GDM1 (cell line): ENCODE results near the gene EVL.

Source experiments
- DNase-seq: peaks from one replicate; lab custom pipeline; 2025; lab: John Stamatoyannopoulos, UW

The EVL gene

DNA sequence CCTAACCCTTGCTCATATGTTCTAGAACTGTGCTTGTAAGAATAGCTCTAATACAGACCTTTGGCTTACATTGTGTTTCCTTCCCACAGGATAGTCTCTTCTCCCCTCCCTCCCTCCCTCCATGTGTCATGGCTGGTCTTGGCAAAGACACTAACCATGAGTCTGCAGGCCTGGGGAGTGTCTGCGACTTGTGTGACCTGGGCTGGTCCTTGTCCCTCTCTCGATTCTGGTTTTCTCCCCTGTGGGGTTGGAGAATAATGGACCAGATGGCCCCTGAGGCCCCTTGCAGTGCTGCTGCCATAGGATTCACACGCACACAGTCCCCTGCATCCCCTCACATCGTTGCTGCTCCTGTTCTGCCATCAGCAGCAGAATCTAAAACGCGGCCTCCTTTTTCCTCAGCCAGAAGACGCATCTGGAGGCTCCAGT is 64.0 kb downstream of the EVL start:
- DNase-seq = no peak

DNA sequence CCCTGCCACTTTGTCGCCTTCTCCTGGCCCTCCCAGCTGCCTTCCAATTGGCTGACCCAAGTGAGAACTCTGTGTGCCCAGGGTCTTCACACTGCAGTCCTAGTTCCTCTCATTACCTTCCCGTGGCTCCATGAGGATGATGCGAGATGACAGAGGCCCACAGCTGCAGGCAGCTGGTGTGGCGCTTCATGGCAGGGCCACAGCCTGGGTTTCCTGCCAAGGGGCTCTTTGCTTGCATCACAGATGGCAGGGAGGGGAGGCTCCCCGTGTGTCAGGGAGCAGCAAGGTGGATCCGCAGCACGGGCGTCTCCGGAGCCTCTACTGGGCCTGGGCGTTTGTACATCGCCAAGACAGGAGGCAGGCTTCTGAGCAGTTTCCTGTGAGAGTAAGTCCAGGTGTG is 65.3 kb downstream of the EVL start:
- no peak for DNase-seq

DNA sequence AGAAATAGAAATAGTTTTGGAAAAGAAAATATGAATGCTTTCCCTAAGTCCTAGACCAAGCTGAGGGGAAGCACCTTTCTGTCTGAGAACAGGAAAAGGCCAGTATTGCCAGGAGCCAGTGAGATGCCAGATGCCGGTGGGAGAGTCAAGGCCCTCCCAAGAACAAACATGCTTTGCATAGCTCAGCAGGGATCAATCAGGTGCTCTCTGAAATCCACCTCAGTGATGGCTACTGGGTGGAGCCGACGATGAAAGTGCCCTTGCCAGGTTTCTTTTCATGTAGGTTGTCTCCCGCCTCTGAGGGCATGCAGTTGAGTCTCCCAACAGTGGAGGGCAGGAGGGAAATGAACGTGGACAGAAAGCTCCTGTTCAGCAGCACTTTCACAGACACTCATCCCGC is 66.0 kb downstream of the EVL start:
- no peak for DNase-seq

DNA sequence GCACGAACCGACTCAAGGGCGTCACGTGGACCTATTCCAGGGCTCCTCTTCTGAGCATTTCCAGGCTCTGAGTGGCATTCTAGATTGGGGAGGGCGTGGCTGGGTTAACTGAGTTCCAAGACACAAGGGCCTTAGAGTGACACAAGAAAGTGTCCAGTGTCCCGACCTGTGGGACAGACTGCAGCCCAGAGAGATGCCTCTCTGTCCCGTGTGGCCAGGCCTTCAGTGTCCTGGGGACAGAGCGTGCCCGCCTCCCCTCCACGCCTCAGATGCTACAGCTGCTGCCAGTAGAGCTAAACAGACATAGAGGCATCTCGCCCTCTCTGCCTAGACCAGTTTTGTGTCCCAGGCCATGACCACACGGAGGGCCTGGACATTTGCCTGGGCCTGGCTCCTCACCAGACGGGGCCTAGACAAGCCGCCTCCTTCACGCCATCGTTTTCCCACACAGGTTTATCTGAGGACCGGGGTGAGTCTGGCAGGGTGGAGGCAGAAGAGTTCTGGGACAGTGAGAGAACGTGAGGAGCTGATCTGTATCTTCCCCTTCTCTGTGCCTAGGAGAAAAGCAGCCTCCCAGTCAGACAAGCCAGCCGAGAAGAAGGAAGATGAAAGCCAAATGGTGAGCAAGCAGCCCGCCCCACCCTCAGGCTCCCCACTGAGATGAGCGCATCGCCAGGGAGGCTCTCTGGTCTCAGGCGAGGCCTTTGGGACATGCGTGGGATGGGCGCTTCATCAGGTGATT is 67.1 kb downstream of the EVL start:
- no peak for DNase-seq

DNA sequence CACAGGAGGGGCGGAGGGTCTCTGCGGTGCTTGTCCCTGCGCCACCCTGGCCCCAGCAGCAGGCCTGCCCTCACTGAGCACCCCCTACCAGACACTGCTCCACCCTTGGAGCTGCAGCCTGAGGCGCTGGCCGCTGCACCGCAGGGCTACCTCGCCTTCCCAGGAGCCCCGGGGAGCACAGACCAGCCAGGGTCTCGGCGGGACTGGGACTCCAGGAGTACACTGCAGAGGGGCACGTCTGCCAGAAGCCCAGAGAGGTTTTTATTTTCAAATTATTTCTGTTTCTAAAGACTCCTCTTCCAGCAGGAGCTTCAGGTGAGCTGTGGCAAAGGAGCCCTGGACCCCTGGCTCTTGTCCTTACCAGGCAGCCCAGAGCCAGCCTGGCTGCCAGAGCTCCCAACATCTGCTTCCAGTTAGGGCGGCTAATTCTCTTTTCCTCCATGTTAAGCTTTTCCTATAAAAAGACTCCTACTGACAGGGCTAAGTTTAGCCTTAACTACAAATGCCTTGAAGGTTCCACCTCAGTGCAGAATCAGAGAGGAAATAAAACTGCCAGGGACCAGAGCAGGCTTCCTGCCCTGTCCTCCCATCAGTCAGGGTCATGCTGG is 67.8 kb downstream of the EVL start:
- DNase-seq = no peak

DNA sequence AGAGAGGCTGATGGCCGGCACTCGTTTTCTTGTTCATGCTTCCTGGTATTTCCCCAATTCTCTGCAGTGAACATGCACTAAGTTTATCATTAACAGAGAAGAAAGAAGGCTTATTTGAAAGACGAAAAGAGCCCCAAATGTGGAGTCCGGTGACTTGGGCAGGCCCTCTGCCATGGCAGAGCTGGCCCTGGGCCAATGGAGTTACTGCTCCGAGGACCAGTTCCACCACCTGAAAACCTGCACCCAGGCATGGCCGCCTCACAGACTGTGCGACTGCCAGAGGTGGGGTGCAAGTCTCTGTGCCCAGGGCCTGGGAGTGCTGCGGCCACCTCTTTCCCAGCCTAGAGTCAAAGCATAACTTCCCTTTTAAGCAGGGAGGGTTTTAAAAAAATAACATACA is 69.4 kb downstream of the EVL start:
- DNase-seq = no peak

DNA sequence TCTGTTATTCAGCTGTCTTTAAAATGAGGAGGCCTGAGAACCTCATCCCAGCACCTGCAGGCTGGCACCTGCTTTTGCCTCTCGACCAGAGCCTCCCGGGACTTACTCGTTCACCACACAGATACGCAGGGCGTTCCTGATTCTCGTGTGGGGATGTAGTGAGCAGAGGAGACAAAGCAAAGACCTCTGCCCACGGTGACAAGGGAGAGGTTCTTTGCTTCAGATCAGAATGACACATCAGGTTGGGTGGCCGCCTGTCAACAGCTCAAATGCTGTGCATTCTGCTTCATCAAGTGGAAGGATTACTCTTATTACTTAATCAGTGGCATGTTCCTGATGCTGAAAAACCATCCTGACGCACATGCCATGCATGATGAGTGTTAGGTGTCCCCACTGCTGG is 69.9 kb downstream of the EVL start:
- no peak for DNase-seq

DNA sequence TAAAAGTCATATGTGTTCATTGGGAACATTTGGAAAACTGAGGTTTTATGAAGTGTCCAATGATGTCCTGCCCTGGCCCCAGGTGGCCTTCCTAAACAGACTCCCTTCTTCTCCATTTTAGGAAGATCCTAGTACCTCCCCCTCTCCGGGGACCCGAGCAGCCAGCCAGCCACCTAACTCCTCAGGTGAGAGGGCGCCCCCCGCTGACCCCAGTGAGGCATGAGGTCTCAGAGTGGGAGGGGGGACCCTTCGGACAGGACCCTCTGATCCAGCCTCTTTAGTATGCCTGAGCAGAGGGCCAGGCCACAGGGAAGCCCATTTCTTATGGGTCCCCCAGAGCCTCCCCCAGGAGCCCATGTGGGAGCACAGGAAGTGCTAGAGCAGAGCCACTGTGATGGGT is 70.6 kb downstream of the EVL start:
- no peak for DNase-seq

DNA sequence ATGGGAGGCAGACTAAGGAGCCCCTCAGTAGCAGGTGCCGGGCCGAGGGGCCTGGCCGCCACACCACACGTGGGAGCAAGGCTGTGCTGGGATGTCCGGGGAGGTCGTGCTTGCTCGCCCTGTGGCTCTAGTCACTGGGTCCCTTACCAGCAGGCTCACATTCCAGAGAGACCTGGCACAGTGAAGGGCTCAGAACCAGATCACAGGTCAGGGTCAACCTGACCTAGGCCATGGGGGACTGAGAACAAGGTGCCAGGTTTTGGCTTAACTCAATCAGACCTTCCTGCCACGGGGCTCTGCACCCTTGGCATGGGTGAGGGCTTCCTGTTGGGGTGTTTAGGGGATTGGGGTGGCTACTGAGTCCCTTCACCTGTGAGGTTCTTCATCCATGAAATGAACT is 72.0 kb downstream of the EVL start:
- no peak for DNase-seq

DNA sequence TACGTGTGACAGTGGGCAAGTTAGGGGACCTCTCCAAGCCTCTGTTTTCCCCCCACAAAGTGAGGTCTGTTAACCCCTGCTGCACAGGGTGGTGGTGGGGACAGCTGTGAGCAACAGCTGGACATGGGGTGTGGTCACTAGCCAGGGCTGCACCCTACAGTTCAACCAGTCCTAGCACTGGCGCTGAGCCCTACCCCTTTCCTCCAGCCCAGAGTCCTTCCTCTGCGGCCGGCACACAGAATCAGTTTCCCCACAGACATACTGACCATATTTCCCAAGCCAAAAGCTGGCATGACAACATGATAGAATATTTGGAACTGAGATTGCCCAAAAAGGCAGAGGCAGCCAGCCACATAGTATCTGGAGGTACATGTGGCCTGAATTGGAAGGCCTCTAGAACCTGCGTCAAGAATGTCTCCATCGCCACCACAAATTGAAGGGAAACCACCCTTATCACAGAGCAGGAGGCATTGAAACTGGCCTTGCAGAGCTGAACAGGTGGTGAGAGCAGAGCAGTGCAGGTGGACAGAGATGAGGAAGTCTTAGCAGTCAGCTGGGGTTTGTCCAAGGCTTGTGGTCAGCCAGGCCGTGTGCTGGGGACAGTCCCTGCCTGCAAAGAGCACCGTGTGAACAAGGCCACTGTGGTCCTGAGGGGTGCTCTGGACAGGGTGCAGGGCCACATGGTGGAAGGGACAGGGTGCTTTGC is 73.0 kb downstream of the EVL start:
- no peak for DNase-seq

DNA sequence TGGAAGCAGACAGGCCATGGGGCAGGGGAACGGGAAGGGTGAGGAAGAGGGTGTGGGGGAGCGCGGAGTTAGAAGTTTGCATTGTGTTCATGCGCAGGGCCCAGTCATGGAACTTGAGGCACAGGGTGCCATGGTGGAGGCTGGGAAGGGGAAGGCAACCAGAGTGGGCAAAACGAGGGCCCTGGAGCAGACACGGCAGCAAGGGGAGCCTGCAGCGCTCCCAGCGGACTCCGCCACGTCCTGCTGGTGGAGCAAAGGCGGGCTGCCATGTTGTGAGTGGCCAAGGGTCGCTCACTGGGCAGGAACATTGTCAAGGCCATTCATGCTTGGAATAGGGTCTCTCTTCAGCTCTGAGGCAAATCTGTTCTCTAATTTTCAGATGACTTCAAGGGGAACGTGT is 73.7 kb downstream of the EVL start:
- DNase-seq = no peak

DNA sequence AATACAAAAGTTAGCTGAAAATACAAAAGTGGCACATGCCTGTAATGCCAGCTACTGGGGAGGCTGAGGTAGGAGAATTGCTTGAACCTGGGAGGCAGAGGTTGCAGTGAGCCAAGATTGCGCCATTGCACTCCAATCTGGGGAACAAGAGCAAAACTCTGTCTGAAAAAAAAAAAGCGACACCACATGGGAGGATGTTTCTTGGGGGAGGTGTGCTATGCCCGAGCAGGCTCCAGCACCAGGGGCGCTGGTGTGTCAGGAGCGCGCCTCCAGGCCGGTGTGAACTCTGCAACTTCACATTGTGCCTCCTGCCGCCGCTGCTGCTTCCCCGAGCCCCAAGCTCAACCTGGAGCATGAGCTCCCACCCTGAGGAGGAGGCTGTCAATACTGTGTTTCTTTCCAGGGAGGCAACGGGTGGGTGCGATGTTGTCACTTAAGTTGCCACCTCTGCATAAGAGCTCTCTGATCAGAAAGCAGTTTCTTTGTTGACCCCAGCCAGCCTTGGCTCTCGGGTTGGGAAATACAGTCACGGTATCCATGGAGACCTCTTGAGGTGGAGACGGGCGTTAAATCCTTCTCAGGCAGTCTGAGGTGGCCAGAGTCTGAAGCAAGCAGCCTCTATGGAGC is 75.3 kb downstream of the EVL start:
- DNase-seq = no peak

DNA sequence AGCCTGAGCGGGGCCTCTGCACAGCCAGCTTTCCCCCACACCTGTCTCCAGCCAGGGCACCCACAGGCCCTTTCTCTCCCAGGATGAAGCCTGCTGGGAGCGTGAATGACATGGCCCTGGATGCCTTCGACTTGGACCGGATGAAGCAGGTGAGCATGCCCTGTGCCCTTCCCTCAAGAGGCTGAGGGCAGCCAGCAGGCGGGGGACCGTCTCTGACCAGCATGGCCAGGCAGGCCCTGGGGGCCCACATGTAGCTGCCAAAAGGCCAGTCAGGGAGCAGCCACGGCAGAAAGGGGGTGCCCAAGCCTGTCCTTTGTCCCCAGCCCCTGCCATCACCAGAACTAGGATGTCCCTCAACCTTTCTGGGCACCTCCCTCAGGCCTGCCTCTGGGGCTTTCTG is 75.9 kb downstream of the EVL start:
- no peak for DNase-seq

DNA sequence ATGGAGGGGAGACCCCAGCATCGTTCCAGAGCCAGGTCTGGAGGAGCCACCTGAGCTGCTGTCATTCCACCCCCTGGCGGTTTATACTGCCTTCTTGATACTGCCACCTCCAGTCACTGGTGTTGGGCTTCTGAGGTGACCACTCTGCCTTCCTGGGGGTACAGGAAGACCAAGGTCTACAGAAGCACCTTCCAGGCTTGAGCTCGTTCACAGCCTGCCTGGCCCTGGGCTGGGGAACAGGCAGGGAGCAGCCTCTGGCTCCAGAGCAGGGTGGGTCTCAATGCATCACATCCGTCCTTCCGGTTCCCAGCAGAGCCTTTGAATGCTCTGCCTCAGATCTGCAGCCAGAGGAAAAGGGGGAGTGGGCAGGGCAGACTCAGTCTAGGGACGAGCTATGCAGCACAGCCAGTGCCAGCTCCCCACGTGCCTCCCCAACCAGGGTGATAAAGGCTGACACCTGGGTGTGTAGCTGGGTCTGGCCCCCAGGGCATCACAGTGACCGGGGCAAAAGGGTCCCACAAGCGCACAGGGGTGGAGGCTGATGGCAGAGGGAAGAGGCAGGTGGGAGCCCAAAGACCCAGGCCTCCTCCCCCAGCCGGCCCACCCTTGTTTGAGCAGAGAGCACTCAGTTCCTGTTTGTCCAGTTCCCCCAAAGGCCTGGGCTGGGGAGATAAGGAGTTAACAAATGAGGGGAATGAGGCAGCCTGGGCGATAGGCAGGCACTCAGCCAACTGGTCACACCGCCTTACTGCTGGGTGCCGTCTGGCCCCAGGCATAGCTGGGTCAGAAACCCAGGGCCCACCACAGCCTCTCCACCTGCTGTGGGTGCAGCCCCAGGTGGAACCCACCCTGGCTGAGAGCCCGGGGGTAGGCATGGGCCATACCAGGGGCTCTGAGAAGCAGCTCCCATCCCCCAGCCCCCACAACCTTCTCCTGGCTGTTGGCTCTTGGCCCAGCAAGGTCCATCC is 77.1 kb downstream of the EVL start:
- no peak for DNase-seq

DNA sequence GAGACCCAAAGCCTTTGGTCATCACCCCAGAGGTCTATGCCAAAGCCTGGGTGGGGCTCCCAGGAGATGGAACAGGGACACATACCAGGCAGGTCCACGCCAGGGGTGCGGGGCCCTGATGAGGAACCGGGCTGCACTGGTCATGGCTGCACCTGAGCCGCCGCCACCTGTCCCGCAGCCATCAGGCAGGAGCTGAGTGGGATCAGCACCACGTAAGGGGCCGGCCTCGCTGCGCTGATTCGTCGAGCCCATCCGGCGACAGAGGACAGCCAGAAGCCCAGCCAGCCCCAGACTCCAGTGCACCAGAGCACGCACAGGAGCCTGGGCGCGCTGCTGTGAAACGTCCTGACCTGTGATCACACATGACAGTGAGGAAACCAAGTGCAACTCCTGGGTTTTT is 78.3 kb downstream of the EVL start:
- no peak for DNase-seq

DNA sequence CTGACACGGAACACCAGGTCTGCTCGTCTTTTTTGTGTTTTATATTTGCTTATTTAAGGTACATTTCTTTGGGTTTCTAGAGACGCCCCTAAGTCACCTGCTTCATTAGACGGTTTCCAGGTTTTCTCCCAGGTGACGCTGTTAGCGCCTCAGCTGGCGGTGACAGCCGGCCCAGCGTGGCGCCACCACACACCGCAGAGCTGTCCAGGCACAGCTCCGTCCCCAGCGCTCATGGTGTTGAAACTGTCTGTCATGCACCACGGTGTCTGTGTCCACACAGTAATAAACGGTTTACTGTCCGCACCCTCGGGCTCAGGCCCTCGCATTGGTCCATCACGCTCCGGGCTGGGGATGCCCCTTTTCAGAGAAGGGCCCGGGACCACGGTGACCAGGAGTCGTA is 78.7 kb downstream of the EVL start:
- no peak for DNase-seq

DNA sequence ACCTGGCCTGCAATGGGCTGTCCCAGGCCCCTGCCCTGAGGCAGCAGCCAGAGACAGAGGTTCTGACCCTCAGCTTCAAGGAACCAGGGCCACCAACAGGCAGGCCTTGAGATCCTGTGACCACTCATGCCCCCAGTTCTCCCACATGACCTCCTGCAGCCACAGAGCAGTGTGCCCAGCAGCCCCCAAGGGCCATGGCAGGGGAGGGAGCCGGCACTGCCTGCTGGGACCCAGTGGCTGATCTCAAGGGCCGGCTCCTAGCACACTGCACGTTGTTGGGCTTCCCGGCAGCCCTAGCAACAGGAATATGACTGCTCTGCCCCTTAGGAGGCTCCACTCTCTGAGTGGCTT is 79.4 kb downstream of the EVL start:
- DNase-seq = no peak

DNA sequence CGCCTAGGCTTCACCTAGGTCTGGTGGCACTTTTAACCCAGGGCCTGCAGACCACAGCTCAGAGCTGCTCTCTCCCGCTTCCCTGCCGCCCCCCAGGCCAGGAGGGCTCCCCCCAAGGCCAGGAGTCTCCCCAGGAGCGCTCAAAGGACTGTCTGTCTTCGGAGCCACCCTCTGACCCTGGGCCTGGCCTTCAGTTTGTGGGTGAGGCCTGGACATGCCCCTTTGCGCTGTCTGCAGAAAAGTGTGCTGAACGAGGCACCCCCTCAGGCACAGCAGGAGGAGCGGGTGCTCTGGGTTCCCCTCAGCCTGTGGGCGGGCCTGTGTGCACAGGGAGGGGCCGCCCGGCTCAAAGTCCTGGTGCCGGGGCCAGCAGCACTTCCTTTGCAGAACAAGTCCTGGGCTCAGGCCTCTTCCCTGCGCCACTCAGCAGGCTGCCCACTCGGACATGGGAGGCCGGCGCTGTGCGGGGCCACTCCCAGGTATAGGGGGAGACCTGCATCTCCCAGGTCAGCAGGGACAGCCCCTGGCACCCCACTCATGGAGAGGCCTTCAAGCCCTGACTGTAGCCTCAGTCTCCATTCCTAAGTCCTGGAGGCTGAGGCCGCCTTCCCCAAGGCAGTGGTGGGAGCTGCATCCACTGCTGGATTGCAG is 79.9 kb downstream of the EVL start:
- no peak for DNase-seq

DNA sequence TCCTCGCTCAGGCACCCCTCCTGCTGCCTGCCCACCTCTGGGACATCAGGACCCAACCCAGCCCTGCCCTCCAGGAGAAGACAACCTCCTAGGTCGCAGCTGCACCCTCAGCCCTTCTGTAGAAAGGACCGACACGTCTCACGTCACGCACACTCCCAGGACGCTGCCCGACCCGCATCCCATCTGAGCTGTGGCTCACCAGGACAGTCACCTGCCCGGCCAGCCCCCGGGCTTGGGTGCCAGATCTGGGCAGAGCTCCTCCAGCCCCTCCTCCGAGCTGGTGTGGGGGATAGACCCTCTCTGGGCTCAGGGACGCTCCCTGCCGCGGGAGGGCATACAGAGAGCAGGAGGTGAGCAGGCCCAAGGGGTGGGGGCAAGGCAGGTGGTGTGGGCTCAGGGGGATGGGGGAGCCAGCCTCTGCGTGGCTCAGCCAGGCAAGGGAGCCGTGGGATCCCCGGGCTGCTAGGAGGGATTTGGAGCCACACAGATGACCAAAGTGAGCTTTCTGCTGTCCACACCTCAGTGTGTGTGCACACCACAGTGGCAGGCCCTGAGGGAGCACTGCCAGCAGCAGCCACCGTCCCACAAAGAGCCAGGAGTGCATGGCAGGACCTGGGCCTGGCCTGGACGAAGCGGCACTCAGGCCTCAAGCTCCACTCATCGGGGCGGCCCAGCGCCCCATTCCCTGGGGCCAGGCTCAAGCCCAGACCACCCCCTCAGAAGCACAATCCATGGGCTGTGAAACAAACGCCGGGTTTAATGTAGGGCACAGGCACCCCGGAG is 80.7 kb downstream of the EVL start:
- DNase-seq = no peak

DNA sequence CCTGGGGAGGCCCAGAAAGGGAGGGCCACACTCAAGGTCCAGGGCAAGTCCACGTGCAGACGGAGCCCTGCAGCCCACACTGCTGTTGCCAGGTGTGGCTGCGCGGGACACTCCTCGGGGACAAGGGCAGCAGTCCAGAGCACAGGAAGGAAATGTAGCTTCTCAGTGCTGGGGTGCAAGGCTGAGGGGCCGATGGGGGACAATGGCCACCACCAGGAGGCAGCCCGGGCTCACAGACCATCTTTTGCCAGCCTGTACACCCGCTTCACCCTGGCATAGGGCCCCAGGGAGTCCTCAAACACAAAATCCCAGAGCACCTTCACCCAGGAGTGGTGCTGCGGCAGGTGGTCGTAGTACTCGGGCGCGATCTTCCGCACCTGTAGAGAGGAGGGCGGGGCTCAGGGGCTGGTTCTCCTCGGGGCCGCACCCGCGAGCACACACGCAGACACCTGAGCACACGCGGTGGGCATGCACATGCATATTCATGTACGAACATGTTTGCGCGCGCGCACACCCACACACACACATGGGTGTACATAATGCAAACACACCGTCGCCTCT is 81.4 kb downstream of the EVL start:
- DNase-seq = no peak
